ENCODE results near the gene KCNAB1.
"Not testable (repeated sequence)": the region's sequence is repeated elsewhere in the genome, so short reads cannot be mapped to it uniquely, and the experiment has no call there.

KCNAB1 gene

DNA sequence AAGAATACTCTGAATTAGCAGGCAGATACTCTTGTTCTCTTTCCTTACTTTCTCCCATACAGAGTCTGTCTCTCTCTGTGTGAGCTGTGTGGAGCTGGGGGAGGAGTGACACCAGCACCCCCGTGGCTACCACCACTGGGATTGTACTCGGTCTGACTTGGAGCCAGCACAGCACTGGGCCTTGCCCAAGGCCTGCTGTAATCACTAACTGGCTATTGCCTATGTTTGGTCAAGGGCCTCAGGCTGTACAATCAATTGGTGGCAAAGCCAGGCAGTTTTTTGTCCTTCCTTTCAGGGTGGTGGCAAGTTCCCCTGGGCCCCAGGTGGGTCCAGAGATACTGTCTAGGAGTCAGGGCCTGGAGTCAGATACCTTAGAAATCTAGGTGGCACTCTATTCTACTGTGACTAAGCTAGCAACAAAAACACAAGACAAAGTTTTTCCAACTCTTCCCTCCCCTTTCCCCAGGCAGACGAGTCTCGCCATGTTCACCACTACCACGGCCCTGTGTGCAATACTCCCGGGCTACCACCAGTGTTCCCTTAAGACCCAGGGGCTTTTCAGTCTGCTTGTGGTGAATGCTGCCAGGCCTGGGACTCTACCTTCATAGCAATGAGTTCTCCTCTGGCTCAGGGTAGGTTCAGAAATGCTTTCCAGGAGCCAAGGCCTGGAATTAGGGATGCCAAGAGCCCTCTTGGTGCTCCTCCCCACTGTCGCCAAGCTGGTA, 151.8 kb downstream of the KCNAB1 start:
- no peak for DNase-seq (ENCODE audit: low spot score)

DNA sequence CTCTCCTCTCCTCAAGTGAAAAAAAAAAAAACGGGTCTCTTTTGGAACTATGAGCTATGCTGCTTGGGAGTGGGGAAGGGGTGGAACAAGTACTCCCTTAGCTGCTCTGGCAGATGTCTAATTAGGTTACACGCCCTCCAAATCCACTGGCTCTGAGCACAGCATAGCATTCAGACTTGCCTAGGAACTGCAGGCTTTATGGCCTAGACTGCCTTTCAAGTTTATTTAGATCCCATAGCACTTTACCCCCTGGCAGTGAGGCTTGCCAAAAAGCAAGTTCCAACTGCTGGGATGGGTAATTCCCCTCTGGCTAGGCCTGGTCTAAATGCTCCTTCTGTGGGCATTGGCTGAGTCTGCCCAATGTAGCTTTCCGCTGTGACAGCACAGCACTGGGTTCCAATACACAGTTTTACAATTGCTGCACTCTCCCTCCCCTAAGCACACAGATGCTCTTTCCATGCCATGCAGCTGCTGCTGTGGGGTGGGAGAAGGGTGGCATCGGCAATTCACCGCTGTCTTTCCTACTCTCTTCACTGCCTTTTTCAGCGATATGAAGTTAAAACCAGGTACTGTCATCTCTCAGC, 152.8 kb downstream of the KCNAB1 start:
- DNase-seq (ENCODE audit: low spot score), result no peak

DNA sequence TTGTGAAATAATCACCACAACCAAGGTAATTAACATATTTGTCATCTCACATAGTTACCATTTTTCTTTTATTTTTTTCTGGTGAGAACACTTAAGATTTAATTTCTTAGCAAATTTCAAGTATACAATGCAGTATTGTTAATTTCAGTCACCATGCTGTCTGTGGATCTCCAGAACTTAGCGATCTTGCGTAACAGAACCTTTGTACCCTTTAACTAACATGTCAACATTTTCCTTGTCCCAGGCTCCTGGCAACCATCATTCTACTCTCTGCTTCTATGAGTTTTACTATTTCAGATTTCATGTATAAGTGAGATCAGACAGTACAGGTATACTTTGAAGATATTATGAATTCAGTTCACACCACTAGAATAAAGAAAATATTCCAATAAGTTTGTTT, 154.4 kb downstream of the KCNAB1 start:
- no peak for DNase-seq (ENCODE audit: low spot score)

DNA sequence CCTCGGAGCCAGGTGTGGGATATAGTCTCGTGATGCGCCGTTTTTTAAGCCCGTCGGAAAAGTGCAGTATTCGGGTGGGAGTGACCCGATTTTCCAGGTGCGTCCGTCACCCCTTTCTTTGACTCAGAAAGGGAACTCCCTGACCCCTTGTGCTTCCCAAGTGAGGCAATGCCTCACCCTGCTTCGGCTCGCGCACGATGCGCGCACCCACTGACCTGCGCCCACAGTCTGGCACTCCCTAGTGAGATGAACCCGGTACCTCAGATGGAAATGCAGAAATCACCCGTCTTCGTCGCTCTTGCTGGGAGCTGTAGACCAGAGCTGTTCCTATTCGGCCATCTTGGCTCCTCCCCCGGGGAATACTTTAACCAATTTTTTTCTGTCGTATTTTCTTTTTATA, 164.3 kb downstream of the KCNAB1 start:
- not testable (repeated sequence) for DNase-seq (ENCODE audit: low spot score)

DNA sequence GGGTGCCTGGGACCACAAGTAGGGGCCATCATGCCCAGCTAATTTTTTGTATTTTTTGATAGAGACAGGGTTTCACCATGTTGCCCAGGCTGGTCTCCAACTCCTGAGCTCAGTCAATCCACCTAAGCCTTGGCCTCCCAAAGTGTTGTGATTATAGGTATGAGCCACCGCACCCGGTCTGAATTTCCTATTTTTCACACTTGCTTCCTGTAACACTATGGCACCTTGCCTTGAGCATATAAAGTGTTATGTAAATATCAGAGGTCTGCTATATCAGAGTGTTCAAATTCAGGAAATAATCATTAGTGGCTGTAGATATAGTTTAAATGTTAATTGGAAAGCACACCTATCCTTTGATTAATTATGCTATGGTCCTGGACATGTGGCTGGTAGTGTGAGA, 165.2 kb downstream of the KCNAB1 start:
- DNase-seq (ENCODE audit: low spot score), result no peak

DNA sequence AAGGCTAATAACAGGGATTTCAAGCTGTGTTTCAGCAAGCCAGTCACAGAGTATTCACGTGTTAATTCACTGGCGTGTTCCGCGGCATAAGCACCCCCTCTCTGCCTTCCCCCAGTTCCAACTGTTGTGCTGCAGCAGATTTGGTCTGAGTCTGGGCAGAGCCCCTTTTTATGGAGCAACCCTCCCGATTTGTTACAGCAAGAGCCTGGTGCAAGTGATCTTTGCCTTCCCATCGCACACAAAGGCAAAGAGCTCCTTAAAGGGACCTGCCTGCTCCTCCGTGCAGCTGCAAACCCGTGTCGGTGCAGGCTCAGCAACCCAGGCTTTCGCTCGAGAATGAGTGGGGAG, 170.5 kb downstream of the KCNAB1 start:
- no peak for DNase-seq (ENCODE audit: low spot score)

DNA sequence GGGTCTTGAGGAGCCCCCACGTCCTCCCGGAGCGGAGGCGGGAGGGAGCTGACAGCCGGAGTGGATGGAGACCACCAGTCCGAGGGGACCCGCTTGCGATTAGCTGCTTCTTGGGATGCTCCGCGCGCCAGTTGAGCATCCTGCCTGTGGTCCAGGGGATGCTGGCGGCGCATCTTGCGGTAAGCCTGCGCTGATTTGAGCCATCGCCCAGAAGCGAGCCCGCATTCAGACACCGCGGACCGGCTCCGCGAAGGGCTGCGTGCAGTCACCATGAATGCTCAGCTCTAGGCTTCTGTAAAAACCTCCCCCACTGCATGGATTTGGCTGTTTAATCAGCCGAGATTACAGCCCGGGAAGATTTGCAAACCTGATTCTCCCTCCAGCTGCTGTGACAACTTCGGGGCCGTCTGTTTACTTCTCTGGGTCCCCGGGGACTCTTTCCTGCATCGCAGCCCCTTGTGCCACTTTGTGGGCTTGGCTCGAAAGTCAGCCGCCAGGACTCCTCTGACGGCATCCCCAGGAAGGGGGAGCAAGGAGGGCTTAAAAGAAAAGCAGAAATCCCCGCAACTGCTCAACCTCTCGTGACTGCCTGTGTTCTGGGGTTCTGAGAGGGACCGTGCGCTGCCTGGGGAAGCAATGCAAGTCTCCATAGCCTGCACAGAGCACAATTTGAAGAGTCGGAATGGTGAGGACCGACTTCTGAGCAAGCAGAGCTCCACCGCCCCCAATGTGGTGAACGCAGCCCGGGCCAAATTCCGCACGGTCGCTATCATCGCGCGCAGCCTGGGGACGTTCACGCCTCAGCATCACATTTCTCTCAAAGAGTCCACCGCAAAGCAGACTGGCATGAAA, 171.1 kb downstream of the KCNAB1 start:
- DNase-seq (ENCODE audit: low spot score), result peak; percentile 83

DNA sequence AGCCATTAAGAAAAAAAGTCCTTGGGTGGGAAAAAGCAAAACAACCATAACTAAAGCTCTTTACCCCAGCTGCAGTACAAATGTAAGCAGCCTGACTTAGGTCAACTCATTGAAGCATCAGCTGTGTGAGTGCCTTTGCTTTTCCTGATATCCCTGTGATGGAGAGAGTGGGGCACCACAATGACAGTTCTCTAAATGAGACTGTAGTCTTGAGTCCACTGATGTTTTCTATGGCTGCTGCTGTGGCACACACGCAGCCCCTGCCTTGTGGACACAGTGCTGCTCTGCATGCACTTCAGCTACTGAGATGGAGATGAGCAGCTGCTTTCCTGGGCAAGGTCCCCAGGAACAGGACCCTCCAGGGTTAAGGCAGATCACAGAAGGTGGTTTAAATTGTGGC, 173.2 kb downstream of the KCNAB1 start:
- DNase-seq (ENCODE audit: low spot score), result no peak

DNA sequence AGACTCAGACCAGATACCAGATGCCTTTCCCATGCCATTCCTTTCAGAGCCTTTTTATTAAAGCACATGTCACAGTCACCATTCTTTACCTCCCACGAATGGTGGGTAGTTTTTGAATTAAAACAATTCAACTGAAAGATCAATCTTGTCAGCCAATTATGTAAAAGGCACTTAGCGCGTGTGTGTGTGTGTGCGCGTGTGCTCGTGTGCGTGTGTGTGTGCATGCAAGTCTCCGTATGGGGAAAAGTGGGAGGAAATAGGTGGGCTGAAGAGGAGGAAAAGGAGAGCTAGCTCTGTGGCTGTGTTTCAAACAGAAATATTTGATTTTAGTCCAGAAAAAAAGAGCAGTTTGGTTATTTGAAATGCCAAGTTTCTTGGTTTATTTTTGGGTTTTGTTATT, 177.2 kb downstream of the KCNAB1 start:
- no peak for DNase-seq (ENCODE audit: low spot score)

DNA sequence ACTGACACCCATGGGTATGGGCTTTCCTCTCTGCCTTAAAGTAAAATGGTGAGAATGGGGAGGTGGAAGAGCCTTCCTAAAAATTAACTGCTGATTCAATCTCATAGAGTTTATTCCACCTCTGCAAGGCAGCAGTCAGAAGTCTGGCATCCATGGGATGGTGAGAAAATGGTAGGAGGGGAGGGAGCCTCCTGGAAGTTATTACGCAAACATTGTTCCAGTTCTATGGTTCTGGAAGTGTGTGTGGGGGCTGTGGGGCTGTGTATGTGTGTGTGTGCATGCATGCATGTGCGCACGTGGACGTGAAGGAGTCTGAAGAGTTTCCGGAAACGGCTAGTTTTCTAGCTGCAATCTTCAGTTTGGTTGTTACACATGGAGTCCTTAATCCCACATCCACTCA, 177.6 kb downstream of the KCNAB1 start:
- no peak for DNase-seq (ENCODE audit: low spot score)

DNA sequence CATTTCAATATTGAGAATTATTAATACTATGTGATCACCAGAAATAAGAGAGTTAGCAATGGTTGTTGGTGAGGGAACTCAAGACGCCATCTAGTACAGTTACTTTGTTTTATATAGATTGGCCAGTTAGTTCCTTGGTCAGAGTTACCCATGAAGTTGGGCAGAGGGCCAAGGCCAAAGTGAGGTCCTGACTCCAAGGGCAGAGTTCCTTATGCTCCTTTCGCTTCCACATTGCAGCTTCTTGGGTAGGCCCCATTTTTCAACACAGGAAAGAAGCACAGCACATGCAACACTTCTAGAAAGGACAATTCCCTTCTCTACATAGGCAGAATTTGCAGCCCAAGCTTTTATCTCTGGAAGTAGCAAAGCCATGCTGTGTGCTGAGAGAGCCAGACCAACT, 178.6 kb downstream of the KCNAB1 start:
- no peak for DNase-seq (ENCODE audit: low spot score)

DNA sequence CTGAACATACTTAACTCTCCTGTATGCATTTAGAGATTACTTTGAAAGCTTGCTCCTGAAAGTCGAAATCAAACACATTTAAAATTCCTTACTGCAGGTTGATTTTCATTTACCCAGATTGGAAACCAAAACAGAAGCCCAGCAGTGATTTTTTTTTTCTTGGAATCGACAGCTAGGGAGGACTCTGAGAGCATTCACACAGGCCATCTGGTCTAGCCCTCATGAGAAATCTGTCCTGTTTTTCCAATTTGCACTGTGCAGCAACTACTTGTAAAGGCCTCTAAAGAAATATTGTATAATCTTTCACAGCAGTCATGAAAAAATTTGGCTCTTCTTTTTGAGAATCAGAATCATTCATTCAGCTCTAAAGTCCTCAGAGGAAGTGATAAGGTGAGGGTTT, 179.2 kb downstream of the KCNAB1 start:
- DNase-seq (ENCODE audit: low spot score), result no peak

DNA sequence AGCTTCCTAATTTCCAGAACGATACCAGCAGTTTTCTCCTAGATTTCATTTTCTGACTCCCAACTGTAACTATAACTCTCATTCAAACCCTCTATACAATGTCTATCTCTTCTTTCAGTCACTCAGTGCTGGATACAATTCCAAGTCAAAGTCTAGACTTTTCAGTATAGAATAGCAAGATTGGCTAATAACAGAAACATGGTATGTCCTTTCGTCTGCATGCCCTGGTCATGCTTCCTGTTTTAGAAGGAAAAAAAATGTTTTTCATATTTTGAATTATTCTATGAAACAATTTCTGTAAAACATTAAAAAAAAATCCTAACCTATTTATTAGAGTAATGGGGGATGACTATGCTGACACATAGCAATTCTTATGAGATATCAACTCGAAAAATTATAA, 180.0 kb downstream of the KCNAB1 start:
- no peak for DNase-seq (ENCODE audit: low spot score)

DNA sequence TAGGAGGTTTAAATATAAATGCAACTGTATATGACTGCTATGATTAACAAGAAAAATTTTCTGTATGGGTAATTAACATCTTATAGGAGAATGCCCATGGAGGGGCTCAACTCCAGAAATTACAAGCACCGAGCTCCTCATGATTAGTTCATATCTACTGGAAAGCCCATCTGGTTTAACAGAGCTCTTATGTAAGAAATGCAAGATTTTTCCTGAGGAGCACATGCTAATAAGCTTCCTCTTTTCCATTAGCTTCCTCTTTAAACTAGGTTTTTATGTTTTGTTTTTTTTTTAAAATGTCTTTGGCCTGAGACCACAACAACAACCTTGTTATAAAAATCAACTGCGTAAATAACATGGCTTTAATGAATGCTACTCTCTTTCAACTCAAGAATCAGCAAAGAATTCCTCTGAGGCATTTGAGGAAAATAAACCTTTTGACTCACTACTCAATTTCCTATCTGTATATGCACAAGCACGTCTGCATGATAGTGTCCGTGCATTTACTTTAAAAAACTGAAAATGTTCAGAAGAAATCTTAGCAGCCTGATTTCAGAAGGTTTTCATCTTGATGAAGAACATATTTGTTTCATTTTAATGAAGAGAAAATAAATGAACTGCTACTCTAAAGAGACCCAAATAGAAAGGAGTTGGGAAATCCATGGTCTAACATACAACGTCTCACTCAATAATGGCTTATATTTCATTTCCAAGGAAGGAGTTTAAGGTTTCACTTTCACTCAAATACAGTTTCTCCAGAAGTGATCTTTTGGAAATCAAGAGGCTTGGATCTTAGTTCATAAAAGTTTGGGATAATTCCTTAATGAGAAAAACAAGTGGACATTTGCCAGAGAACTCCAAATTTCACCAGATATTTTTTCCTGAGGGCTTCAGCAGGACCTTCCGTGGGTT, 180.8 kb downstream of the KCNAB1 start:
- no peak for DNase-seq (ENCODE audit: low spot score)

DNA sequence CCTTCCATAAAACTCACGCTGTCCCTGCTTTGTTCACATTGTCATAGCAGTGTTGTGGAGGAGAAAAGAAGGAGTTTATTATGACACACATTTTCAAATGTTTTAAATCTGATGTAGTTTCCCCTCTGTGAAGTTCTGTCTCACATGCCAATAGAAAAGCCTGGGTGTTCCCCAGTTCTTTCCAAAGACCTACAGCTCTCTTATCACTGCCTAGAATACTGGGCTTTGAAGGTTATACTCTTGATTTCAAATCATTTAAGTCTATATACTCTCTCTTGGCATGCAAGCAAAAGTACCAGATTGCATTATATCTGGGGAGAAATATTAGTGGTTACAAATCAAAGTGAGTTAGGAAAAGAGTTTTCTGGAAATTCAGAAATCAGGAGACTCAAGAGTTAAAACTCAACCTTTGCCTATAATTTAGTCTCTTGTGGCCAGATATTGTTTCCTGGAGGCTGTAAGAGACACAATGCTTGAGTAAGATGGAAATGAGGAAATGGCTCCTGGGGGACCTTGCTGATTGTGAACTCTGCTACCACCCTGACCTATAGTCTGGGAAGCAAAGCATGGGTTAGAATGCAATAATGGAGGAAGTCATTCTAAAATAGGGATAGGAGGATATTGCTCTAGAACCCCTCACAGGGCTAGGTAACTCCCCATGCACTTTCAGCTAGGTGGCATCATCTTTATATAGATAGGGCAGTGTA, 182.8 kb downstream of the KCNAB1 start:
- DNase-seq (ENCODE audit: low spot score), result no peak

DNA sequence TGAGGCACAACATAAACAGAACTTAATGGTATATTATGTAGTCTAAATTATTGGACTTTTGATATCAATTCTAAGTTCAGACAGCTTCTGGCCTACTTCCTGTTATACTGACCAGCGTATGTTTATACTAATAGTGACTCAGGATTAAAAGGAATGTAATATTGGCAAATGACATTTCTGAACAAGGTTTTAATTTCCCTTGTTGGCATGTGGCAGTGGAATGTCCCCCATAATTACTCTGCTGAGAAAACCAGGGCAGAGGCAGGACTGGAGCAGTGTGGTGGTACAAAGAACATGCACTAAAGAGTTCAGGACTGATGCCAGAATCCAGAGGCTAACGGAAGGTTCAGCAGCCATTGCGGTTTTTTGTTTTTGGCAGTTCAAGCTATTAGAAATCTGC, 184.0 kb downstream of the KCNAB1 start:
- no peak for DNase-seq (ENCODE audit: low spot score)

DNA sequence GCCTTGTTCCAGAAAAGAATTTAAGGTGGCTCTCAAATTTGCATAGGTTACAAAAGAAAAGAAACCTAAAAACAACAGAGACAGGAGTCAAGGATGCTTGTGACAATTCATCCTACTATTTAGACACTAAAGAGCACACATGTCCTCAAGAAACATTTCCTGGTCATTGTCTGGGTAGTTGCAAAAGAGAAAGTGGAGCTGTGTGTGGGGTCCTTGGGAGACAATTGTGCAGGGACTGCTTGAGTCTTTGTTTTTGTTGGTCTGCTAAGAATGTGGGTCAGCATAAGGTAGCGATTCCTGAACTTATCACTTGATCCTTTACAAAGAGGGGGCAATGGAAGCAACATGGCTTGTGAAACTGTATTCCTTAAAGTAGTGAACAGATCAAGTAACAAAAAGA, 185.3 kb downstream of the KCNAB1 start:
- DNase-seq (ENCODE audit: low spot score), result no peak

DNA sequence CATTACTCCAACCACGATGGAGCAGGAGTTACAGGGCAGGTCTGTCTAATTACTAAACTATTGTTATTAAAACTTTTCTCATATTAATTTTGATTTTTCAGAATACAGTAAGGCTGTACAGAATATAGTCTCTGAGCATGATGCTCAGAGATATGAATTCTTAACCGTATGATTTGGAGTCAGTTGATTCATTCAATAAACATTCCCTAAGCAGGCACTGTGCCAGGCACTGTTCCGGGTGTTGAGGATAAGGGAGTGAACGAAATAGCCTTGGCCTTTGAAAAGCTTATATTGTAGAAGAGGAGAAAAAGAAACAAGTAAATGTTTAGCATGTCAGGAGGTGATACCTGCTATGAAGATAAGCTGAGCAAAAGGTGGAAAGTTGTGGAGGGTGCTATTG, 187.3 kb downstream of the KCNAB1 start:
- DNase-seq (ENCODE audit: low spot score), result no peak

DNA sequence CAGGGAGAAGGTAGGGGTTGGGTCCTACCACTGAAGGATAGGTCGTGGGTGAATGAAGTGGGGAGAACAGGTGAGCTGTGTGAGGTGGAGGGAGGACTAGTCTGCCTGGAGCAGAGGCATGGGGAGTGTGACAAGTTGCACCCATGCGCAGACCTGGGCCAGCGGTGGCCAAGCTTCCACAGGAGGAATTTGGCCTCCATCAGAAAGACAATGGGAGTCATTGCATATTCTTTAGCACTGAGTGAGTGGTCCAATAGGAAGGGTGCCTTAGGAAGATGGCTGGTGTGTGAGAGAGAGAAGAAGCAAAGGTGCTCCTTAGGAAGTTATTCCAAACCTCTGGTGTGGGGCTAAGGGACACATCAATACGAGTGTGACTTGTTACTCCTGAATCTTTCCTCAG, 191.1 kb downstream of the KCNAB1 start:
- no peak for DNase-seq (ENCODE audit: low spot score)

DNA sequence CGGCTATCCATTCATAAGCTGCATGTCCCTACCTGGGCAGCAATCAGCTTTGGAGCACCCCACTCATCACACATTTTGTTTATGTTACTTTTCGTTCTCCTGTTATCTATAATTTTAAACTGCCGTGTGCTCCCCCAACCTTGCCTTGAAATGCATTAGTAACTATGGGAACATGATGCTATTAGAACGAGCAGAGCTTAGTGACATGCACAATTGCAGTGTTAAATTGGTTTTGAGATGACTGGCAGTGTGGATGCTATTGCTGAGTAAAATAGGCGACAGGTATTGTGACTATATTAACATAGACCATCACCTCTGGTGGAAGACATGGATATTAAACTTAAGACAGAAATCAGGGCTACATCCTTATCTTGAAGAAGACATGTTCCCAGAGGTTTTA, 191.6 kb downstream of the KCNAB1 start:
- DNase-seq (ENCODE audit: low spot score), result no peak

DNA sequence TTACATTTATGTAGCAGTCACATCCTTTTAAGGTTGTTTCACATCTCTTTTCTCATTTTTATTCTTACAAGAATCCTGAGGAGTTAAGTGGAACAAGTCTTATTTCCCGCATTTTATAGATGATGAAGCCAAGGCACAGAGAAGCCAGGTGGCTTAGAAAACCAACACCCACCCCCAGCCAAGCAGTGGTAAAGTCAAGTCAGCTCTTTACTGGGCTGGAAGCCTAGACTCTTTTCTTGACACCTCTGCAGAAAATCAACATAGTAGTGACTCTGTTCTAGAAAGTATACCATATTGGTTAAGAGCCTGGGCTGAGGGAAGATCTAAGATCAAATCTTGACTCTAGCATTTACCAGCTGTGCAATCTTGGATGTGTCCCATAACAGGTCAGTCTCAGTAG, 195.7 kb downstream of the KCNAB1 start:
- no peak for DNase-seq (ENCODE audit: low spot score)

Measured in D341Med (cell line).